ENCODE data around the gene EBI3. TPM values are rescaled to one million over a fixed set of nuclear protein-coding genes. Genes with fewer than 3 reads are reported as not detected.
"Not testable (repeated sequence)": the region's sequence is repeated elsewhere in the genome, so short reads cannot be mapped to it uniquely, and the experiment has no call there.

The EBI3 gene
- 5.6 TPM for total RNA-seq

DNA sequence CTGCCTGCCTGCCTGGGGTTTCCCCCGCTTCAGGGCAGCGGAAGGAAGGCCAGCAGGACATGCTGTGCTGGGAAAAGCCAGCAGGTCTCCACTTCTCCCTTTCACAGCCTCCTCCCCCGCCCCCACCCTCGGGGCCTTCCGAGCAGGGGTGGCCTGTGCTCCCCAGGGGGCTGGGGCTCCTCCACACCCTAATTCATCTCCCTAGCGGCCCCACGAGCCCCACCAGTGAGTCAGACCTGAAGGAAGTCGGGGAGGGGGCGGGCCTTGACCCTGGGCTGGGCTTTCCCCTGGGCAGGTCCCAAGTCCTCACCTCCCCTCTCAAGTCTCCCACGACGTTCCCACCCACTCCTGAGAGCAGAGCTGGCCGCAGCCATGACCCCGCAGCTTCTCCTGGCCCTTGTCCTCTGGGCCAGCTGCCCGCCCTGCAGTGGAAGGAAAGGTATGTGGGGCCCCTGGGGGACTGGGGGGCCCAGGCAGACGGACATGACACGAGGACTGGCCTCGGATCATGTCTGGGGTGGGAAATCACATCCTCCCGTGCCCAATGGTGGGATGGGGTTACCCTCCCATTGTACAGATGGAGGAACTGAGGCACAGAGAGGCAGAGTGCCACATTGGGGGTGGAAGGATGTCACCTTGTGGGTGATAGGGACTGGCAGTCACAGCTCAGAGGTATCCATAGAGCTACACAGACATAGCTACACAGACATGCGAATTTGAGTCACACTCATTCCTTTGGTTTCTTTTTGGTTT, at the start of gene EBI3:
Gene EBI3 (plus strand): TSS at position 345 of the 753 bp plus-strand sequence. CDS start 28 bp downstream, at position 373.
- DNase-seq (ENCODE audit: low spot score) = no peak

- no peak for DNase-seq (ENCODE audit: low spot score)
These were observed 48.2 kb upstream of the EBI3 start for GRCh38 chr19:4181053-4181508.

- DNase-seq (ENCODE audit: low spot score) = peak; percentile 97
These were observed 47.1 kb upstream of the EBI3 start, which contains the start of the genes ANKRD24 and SIRT6 for GRCh38 chr19:4182084-4182810. TSS of gene ANKRD24 (plus strand) at chr19:4182689. CDS start at chr19:4186426, 3,737 bp downstream. TSS of gene SIRT6 (minus strand) at chr19:4182563. CDS start at chr19:4182539, 24 bp downstream.

DNA sequence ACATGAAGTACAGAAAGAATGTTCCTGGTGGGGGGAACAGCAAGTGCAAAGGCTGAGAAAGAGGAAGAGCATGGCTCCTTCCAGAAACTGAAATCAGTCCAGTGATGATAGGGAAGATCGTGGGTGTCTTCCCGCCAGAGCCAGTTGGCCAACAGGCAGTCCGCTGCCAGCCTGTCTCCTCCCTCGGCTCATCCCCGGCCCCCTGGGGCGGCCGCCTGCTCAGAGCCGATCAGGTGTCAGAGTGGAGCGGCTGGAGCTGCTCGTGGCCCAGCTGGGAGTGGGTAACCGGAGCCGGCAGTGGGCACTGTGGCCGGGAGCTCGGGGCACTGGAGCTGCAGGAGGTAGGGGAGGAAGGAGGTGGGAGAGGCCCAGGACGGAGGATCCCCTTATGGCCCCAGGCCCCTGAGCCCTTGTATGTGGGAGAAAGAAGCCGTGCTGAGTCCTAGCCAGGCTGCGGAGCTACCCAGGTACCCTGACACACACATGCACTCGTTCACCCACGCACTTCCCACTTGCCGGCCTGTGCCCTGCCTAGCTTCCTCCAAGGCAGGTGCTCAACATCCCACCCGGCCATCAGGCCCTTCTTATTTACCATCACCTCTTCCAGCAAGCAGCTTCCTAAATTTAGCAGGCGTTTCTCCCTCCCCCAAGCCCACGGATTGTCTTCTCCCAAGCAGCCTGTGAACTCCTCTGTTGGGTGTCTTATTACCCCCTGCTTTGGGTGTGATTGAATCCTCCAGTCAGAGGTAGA, 45.2 kb upstream of the EBI3 start:
- no peak for DNase-seq (ENCODE audit: low spot score)

DNA sequence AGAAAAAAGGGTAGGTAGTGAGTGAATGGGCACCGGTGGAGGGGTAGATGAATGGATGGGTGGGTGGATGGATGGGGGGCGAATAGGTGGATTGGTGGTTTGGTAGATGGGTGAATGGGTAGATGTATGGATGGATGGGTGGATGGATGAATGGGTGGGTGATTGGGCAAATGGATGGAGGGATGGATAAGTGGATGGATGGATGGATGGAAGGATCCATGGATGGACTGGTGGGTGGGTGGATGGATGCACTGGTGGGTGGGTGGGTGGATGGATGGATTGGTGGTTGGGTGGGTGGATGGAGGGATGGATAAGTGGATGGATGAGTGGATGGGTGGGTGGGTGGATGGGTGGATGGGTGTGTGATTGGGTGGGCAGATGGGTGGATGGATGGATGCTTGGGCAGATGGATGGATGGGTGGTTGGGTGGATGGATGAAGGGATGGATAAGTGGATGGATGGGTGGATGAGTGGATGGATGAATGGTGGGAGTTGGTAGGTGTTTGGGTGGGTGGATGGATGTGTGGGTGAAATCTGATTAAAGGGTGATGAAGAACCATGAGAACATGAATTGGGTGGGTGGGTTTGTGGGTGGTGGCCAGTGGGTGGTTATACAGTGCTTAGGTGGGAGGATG, 44.5 kb upstream of the EBI3 start:
- no peak for DNase-seq (ENCODE audit: low spot score)

- DNase-seq (ENCODE audit: low spot score) = no peak
These were observed 43.8 kb upstream of the EBI3 start for GRCh38 chr19:4185413-4186086.

DNA sequence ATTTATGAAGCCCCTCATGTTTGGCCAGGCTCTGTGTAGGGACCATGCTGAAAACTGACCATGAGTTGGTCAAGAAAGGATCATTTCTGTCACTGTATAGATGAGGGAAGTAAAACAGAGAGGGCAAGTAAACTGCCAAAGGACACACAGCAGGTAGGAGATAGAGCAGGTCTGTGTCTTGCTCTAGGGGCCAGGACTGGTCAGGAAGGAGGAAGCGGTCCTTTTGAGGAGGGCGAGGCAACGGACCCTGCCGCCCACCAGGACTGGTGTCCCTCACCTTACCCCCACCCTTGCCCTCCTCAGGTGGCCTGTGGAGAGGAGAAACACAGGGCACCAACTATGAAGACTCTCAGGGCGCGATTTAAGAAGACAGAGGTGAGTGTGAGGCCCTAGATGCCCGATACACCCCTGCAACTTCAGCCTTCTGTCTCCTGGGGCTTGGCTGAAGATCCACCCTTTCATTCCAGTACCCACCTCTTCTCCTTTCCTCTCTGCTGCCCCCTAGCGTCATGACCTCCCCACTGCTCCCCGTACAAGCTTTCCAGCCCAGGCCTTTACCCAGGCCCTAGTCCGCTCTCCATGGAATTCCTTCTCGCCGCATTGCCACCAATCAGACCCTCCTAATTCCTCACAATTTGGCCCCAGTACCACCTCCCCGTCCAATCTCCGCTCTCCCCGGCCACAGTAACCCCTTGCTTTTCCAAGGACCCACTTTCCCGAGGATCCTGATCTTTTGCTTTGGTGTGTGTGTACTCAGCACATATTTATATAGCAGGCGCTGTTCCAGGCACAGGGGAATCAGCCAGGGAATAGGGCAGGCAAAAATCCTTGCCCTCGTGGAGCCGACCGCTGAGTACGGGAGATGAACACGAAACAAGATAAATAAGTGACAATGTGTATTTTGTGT, 43.0 kb upstream of the EBI3 start:
- DNase-seq (ENCODE audit: low spot score) = peak; percentile 71

DNA sequence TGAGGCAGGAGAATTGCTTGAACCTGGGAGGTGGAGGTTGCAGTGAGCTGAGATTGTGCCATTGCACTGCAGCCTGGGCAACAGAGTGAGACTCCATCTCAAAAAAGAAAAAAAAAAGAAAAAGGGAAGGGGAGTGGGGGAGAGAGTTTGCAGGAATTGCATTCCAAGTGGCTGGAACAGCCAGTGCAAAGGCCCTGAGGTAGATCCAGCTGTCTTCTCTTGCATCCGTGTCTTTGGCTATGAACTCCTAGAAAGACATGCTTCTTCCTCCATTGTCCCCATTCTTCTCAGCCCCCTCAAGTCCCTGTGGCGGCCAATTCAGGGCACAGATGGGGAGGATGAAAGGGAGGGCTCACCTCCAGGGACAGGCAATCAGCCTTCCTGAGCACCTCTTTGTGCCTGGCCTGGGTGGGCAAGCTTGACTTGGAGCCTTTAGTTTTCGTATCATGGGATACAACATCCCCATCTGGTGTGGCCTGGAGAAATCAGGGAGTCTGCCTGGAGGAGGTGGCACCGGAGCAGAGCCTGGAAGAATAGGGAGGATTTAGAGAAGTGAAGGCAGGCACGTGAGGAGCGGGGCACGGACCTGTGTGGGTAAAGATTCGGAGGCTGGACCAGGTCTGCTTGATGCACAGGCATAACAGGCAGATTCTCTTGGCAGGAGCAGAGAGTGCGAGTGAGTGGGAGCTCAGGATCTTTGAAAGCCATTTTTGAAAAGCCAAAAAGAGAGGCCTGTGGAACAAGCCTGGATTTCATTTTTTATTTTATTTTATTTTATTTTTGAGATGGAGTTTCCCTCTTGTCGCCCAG, 41.8 kb upstream of the EBI3 start:
- no peak for DNase-seq (ENCODE audit: low spot score)

DNA sequence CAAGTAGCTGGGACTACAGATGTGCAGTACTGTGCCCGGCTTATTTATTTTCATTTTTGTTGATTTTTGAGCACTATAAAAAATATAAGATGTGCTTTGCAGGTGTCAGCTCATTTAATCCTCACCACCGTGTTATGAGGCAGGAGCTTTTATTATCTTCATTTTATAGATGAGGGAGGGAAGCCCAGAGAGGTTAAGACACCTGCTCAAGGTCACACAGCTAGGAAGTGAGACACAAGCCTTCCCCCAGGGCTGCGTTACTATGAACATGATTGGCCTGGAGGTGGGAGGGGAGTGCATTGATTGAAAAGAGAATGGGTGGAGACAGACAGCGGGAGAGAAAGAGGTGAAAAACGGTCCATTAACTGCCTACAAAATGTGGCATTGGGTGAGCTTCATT, 39.7 kb upstream of the EBI3 start:
- no peak for DNase-seq (ENCODE audit: low spot score)

DNA sequence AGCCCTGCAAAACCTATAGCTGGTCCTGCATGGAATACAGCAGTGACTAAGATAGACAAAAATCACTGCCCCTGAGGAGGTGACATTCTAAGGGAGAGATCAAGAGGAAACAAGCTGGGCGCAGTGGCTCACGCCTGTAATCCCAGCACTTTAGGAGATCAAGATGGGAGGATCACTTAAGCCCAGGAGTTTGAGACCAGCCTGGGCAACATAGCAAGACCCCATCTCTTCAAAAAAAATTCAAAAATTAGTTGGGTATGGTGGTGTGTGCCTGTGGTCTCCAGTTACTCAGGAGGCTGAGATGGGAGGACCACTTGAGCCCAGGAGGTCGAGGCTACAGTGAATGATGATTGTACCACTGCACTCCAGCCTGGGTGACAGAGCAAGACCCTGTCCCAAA, 36.8 kb upstream of the EBI3 start:
- not testable (repeated sequence) for DNase-seq (ENCODE audit: low spot score)

DNA sequence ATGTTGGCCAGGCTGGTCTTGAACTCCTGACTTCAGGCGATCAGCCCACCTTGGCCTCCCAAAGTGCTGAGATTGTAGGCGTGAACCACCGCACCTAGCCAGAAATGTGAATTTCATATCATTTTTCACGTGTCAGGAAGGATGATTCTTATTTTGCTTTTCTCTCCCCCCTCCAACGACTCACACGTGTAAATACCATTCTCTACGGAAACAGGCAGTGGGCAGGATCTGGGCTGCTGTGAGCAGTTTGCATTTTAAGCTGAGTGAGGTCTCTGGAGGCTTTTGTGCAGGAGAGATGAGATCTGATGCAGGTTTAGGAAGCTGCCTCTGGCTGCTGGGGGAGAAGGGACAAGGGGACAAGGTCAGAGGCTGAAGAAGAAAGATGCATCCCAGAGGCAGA, 35.0 kb upstream of the EBI3 start:
- DNase-seq (ENCODE audit: low spot score) = no peak

DNA sequence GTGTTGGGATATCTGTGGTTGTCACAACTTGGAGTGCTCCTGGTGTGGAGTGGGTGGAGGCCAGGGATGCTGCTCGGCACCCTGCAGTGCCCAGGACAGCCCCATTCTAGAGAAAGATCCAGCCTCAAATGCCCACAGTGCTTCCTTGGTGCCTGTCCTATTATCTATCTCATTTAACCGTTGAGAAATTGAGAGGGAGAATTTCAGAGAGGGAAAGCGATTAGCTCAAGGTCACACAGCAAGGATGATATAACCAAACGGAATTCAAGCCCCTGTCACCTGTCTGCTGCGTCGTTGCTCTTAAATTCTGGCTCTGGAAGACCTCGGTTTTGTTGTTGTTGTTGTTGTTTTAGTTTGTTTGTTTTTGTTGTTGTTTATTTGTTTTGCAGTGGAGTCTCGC, 33.3 kb upstream of the EBI3 start:
- DNase-seq (ENCODE audit: low spot score) = no peak

DNA sequence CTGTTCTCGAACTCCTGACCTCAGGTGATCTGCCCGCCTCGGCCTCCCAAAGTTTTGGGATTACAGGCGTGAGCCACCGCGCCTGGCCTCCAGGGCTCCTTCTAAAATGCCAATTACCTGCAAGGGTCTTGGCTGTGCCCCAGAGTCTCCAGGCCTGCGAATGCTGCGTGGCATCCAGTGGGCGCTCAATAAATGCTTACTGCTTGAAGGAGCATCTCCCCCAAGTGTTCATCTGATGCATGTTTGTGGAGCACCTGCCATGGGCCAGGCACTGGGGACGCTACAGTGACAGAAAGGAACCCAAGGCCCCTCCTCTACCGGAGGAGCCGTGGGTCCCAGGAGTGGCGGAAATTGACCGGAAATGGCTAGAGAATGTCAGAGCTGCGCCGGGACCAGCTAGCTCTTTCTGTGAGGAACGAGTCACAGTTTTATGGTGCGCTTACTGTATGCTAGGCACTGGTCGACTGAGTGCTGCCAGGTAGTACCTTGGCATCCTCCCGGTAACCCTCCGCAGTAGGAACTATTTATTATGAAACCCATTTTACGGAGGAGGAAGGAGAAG, 32.7 kb upstream of the EBI3 start:
- DNase-seq (ENCODE audit: low spot score) = no peak

GRCh38 chr19:4197228-4197624, 32.1 kb upstream of the EBI3 start:
- no peak for DNase-seq (ENCODE audit: low spot score)

DNA sequence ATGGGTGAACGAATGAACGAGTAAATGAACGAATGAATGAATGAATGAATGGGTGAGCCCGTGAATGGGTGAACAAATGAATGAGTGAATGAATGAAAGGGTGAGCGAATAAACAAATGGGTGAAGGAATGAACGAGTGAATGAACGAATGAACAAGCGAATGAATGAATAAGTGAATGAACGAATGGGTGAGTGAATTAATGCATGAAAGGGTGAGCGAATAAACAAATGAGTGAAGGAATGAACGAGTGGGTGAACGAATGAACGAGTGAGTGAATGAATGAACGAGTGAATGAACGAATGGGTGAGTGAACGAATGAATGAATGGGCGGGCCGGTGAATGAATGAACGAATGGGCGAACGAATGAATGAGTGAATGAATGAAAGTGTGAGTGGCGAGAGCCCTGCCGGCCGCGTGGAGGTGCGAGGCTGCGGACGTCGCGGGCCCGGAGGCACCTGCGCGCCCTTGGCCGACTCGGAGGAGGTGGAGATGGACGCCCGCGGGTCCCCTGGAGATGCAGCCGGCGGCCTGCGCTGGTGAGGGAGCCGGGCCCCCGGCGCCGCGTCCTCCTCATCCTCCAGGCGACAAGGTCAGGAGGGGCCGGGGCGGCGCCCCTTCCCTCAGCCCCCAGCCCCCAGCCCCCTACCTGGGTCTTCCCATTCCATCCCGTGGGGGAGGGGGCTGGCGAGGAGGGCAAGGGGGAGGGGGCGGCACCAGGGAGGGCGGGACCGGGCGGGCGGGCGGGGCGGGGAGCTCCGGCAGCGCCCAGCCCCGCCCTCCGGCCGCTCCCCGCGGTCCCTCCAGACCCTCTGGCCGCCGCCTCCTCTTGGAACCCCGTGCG, 31.5 kb upstream of the EBI3 start:
- DNase-seq (ENCODE audit: low spot score) = no peak

DNA sequence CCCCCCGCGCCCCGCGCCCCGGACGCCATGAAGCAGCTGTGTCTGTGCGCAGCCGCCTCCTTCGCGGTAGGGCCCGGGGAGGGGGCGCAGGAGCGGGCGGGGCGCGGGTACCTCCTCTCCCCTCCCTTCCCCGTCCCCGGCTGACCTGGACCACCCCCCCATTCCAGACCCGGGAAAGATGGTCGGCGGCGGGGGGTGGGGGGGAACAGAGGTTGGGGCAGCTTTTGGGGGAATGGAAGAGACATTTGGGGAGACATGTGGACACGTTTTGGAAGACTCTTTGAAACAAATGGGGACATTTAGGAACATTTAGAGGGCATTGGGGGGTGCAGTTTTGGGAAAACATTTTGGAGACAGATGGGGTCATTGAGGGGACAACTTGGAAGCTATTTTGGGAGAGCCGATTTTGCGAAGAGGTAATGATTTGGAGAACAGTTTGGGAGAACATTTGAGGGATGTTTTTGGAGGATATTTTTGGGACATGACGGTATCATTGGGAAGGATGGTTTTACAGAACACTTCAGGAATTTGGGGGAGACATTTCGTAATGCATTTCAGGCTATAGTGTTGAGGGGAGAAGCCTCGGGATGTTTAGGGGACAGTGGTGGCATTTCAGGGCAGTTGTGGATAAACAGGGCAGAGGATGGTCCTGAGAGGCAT, 30.7 kb upstream of the EBI3 start:
- DNase-seq (ENCODE audit: low spot score) = no peak

DNA sequence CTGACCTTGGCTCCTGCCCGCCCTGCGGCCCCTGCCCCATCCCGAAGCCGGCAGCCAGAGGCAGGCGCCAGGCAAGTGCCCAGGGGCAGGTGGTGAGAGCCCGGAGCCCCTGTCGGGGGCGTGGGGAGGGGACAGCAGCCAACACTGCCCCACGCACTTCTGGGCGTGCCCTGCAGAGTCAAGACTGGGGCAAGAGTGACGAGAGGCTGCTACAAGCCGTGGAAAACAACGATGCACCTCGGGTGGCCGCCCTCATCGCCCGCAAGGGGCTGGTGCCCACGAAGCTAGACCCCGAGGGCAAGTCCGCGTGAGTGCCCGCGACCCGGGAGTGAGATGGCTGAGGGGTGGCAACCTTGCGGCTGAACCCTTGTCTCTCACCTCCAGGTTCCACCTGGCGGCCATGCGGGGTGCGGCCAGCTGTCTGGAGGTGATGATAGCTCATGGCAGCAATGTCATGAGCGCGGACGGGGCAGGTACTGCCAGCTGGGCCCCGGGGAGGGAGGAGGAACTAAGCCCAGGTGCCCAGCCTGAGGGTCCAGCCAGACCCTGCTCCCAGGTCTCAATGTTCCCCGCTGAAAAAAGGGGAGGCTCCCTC, 29.5 kb upstream of the EBI3 start:
- no peak for DNase-seq (ENCODE audit: low spot score)
